SKM-1 treated with dmso at 0.1 percent for 144 hours (cell line): Measurements from ENCODE around the gene C8B.

Experiments
- DNase-seq: peaks from one replicate; lab custom pipeline; 2025; ENCODE audit not compliant: unreplicated experiment; lab: John Stamatoyannopoulos, UW

Gene C8B

GRCh38 chr1:56965916-56966697, at the start of gene C8B:
Gene C8B (minus strand): TSS chr1:56966015. CDS start chr1:56965948, 67 bp downstream.
- no peak for DNase-seq

DNA sequence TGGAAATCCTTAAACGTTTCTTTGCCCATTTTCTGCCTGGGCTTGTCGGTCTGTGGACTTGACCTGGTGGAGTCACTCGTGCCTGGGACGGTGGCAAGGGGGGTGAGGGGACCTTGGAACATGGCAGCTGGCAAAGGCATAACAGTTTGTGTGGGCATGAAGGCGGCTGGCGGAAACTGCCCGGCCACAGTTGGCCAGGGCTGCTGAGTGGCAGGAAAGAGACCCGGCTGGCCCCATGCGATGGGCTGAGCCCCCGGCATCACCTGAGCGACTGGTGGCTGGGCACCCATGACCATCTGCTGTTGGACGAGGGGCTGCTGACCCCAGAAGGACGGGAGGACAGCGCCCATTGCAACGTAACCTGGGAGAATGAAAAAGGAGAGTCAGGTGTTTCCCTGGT, 49.3 kb upstream of the C8B start:
- DNase-seq: no peak

DNA sequence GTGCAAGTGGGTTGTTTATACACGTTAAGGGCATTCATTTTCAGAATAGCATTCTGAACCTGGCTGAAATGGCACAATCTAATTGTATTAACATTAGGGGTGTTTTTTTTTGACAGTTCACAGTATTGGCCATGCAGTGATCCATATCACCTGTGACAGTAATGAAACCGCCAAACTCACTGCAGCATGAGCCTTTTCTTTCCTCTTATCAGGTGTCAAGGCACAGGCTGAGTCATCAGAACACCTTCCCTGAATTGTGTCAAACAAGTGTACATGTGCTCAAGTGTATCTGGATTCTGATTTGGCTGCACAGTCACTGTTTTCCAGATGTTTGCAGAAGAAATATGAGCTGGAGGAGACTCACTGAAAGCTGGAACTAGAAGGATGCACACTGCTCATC, 47.7 kb upstream of the C8B start:
- DNase-seq: no peak

- no peak for DNase-seq
Measured at GRCh38 chr1:57012315-57012714, 46.5 kb upstream of the C8B start.

GRCh38 chr1:57010511-57010910, 44.7 kb upstream of the C8B start:
- no peak for DNase-seq

DNA sequence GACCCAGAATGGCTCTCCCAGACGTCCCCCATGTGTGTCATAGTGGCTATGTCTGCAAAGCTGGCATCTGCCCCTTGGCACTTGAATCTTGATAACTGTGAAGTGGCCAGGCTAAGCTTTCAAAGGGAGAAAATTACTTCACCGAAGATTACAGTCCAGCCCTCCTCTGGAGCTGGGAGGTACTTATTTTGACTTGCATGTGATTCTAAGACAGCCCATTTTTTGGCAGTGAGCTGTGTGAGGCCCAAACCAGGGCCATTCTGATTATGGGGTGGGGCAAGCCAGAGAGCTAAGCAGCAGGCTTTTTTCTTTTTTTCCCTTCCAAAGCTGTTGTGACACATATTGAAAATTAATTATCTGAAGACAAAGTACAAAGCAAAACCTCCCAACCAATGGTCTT, 42.1 kb upstream of the C8B start:
- DNase-seq: no peak

GRCh38 chr1:57007472-57007871, 41.7 kb upstream of the C8B start:
- DNase-seq: no peak

DNA sequence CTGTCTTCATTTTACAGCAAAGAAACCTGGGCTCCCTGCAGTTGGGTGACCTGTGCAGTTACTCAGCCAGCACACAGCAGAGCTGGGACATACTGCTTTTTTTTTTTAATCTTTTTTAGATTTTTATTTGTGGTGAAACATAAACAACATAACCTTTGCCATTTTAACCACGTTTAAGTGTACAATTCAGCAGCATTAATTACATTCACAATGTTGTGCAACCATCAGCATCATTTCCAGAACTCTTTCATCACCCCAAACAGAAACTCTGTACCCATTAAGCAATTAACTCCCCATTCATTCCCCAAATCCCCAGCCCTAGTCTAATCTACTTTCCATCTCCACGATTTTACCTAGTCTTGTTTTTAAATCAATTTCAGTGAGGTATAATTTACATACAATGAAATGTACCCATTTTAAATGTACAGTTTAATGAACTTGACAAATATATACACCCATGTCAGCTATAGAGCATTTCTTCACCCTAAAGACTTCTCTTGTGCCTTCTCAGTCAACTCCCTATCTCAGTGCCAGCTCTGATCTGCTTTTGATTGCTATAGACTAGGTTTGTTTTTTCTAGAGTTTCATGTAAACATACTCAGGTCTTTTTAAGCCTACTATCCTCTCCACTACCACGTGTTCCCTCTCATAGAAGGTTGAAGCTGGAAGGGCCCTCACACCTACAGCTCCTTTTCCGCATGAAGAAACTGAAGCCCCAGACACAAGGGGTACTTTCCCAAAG, 37.8 kb upstream of the C8B start:
- no peak for DNase-seq

GRCh38 chr1:56995414-56996100, 29.7 kb upstream of the C8B start:
- DNase-seq: no peak

- no peak for DNase-seq
Measured at GRCh38 chr1:56993475-56993874, 27.7 kb upstream of the C8B start.

GRCh38 chr1:56992318-56993125, 26.7 kb upstream of the C8B start:
- DNase-seq: no peak

GRCh38 chr1:56991576-56991975, 25.8 kb upstream of the C8B start:
- DNase-seq: no peak

DNA sequence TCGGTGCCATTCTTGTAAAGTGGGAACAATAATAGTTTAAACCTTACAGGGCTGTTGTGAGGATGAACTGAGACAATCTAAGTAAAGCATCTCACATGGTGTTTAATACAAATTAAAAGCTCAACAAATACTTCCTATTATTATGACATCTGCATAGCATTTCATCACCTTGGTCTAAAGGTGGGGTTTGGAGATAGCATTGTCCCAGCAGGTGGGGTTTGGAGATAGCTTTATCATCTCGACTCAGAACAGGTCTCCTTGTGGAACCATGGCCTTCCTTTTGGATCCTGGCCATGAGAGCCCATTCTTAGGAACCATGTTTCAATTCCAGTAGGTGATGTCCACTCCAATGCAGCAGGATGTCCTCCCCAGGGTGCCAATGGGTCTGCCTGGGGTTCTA, 20.6 kb upstream of the C8B start:
- DNase-seq: no peak

- DNase-seq: no peak
Measured at GRCh38 chr1:56985857-56986256, 20.0 kb upstream of the C8B start.

GRCh38 chr1:56983484-56983883, 17.7 kb upstream of the C8B start:
- no peak for DNase-seq

DNA sequence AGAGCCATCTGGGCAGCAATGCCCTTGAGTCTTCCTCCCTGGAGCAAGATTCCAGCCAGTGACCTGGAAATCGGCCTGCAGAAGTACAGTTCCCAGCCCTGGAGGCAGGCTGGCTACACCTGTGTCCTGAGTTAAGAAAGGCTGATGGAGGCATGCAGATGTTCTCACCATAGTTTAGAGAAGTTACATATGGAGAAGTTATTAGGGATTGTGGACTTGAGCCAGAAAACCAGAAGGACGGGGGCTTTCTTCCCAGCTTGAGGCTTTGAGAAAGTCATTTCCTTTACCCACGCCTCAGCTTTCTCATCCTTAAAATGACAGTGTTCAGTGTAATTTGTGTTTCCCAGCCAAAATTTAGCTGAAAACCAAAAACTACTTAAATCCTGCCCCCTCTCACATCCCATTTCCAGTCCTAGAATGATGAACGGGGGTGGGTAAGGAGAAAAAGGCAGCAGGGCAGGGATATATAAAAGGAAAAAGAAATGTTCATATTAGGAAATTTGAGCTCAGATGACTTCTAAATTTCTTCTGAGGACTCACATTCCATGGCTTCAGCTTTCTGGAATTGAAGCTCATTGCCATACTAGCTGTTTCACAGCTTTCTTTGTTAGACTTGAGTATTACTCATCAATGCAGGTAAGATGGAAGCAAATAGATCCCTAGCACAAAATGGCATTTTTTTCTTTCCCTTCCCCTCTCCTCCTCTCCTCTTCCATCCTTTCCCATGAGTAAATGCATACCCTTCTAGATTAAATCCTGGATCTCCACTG, 14.4 kb upstream of the C8B start:
- no peak for DNase-seq

DNA sequence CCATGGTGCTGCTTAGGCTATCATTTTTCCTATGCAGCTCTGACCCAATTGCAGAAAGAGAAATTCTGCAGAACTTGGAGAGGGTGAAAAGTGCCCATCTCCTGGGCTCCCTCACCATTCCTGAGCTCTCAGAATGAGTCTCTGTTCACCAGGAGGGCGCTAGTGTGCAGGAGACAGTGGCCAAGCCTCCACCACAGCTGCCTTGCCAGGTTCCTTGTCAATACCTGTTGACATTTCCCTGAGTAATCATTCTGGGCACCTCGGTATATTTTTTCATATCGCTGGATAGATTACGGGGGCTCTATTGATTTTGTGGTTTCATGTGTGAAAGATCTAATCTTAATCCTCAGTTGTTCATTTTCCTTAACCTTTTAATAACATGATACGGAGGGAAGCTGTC, 13.0 kb upstream of the C8B start:
- DNase-seq: no peak

GRCh38 chr1:56977910-56978309, 12.1 kb upstream of the C8B start:
- DNase-seq: no peak

DNA sequence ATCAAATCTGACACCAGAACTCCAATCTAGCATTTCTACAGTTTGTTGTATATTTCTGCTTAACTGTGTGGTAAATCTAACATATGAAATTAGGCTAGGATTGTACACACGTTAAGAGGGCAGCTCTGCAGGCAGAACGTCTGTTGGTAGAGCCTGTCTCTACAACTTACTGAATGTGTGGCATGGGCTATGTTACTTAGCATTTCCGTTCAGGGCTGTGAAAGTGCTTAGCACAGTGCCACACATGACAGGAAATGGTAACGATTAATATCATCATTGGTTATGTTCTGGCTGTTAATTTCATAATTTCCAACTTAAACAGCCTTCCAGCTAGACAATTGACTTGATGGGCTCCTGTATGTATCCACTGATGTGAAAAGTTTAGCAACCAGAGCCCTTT, 9.6 kb upstream of the C8B start:
- no peak for DNase-seq

DNA sequence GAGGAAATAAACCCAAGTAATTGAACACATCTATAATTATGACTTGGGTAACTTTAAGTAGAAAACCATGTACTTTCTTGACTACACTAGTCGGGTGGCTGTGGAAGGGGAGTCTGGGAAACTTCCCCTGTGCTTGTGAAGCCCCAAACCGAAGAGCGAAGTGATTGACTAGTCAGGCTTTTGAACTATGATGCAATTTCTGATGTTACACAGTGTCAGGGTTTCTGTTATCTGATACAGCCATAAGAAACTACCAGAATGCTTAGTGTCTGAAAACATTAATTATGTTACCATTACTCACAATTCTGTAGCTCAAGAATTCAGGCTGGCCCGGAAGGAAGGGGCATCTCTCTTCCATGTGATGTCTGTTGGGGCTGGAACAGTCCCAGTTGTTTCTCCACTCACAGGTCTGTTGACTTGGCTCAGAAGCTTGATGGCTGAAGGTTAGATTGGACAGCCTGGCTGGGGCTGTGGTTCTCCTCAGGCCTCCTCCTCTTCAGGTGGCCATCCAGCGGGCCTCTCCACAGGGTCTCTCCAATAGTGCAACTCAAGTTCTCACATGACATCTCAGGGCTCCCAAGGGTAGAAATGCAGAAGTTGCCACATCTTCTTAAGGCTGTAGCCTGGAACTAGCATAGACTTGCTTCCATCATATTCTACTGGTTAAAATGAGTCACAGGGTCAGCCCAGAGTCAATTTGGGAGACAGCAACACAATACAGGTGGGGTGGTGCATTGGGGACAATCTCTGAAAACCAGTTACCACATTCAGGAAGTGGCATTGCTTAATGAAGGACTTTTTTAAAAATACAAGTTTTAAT, 8.3 kb upstream of the C8B start:
- DNase-seq: peak; percentile 82
